ENCODE results near the gene FHIT.

DNA sequence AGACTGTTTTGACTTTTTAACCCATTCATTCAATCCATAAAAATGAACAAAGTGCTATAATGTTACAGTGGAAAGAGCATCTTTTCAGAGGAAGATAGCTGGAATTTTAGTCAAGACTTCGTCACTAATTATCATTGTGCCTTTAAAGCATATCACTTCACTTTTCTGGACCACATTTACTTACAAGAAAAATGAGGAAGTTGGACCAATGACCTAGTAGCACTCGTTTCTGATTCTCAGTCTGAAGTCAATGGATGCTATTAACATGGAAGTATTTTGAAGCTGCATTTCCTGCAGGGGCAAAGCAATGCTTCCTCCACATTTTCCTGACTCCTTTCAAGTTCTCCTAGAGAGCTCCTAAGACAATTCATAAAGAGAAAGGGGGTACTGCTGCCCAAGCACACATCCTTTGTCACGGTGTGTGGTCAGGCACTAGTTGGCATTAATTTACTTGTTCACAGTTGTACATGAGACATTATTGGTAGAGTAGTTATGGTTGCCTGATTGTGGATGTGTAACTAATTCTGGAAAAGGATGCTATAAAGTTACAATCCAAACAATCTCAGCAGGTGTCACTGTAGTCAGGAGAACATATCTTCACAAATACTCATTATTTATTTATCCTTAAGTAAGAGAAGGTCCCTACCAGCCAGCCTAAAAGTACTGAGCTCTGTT is 1049.1 kb downstream of the FHIT start:
- TF ChIP-seq, protein P1, sequence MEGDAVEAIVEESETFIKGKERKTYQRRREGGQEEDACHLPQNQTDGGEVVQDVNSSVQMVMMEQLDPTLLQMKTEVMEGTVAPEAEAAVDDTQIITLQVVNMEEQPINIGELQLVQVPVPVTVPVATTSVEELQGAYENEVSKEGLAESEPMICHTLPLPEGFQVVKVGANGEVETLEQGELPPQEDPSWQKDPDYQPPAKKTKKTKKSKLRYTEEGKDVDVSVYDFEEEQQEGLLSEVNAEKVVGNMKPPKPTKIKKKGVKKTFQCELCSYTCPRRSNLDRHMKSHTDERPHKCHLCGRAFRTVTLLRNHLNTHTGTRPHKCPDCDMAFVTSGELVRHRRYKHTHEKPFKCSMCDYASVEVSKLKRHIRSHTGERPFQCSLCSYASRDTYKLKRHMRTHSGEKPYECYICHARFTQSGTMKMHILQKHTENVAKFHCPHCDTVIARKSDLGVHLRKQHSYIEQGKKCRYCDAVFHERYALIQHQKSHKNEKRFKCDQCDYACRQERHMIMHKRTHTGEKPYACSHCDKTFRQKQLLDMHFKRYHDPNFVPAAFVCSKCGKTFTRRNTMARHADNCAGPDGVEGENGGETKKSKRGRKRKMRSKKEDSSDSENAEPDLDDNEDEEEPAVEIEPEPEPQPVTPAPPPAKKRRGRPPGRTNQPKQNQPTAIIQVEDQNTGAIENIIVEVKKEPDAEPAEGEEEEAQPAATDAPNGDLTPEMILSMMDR (IDR thresholded peaks at IDR 0.05), result no peak
- no peak for TF ChIP-seq POLR2A (IDR thresholded peaks at IDR 0.05)
